ENCODE measurements around the gene ARPC1A. TPM values are rescaled to one million over a fixed set of nuclear protein-coding genes. Genes with fewer than 3 reads are reported as not detected.
"Not testable (repeated sequence)": the region's sequence is repeated elsewhere in the genome, so short reads cannot be mapped to it uniquely, and the experiment has no call there.

ARPC1A gene
- total RNA-seq, 4 donors from 2014 or later: 98.1 to 169 (median 140) TPM

- 8% methylated on average over 7 of the region's 7 CpGs for WGBS
- Histone ChIP-seq H3K9me3 (no peaks in the 10 kb centered on the region), H3K4me3 (peak overlapping the region; percentile 31), H3K4me1 (peaks cover 60% of the 10 kb centered on the region), H3K27ac (peak overlapping the region; percentile 69), H3K27me3 (no peaks in the 10 kb centered on the region), H3K36me3 (peaks cover 8% of the 10 kb centered on the region)
- DNase-seq (ENCODE audit: low spot score in 2 of 2): peak in 1 of 2 donors; percentile 86
- TF ChIP-seq POLR2A (IDR thresholded peaks at IDR 0.05): no peak
- TF ChIP-seq EP300 (IDR thresholded peaks at IDR 0.05): no peak
- no peak for TF ChIP-seq POLR2AphosphoS5 (IDR thresholded peaks at IDR 0.05)
- TF ChIP-seq CTCF (IDR thresholded peaks at IDR 0.05): no peak
Observed at GRCh38 chr7:99379043-99379577, 53.4 kb downstream of the ARPC1A start.

- Histone ChIP-seq H3K4me1 (peaks cover 54% of the 10 kb centered on the region), H3K27ac (peak overlapping the region; percentile 69), H3K4me3 (peak overlapping the region; percentile 31)
- H3K36me3 ChIP-seq; H3K27me3 ChIP-seq; H3K9me3 ChIP-seq; DNase-seq (ENCODE audit: low spot score in 2 of 2): not testable (repeated sequence)
- WGBS: 24% methylated on average over 7 of the region's 7 CpGs
Observed at GRCh38 chr7:99379693-99380031, 54.0 kb downstream of the ARPC1A start.

DNA sequence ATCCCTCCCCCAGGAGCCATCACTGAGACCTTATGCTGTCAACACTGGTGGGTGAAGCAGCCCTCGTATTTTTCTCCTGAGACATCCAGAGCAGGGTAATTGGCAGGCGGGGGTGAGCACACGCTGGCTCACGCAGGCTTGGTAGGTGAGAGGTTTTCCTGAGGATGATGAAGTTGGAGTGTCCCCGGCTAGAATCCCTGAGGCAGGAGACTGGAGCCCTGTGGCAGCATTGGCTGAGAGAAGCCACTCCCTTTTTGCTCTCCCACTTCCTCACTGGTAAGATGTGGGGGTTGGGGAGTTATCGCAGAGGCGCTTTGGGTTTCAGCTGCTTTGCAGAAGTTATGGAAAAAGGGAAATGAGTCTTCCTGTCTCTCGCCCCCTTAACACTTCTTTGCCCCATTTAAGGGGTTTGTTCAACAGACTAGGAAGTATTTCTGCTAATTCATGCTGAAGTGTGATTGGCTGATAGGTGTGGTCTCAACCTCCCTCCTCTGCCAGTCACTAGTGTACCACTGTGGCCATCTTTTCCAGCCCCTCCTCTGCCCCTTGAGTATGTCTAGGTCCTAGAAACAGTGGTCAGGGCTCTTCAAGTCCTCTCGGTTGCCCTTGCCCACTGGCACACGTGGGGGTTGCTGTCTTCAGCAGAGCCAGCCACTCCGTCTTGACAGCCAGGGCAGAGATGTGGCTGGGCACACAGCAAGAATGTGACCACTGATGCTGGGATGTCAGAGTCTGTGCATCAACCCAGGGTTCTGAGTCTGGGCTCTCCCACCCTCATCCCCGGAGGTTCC is 54.5 kb downstream of the ARPC1A start:
- TF ChIP-seq POLR2A (IDR thresholded peaks at IDR 0.05) (no peak), CTCF (IDR thresholded peaks at IDR 0.05) (no peak), EP300 (IDR thresholded peaks at IDR 0.05) (no peak), POLR2AphosphoS5 (IDR thresholded peaks at IDR 0.05) (no peak)
- Histone ChIP-seq H3K4me3 (peak overlapping the region; percentile 31), H3K36me3 (peaks cover 8% of the 10 kb centered on the region)

DNA sequence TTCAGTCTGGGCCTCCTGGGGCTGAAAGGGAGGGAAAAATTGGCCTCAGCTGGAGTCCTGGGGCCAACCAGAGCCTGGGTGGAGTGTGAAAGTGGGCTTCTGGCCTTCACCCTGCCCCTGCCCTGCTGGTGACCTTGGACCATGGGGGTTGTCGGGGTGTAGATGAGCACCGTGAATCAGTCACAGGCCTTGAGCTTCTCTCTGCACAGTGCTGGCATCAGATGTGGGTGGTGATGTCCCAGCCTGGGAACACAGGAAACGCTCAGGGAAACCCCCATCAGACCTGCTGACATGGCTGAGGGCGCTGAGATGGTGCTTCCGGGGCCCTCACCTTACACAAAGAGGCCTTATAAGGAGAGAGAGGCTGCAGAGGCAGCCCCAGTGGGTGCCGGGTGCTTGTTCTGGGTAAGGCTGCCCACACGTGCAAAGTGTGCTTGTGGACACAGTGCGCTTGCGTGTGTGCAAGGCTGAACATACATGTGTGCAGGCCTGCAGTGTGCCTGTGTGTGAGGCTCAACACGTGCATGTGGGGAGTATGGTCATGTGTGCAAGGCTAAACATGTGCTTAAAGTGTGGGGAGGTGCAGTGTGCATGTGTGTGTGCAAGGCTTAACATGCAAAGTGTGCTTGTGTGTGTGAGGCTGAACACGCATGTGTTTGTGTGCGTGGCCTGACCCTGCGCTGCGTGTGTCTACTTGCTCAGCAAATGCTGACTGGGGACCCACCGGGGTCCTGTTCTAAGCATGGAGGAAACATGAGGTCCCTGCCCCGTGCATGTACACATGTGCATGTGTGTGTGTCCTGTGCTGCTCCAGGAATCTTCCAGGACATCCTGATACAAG is 55.3 kb downstream of the ARPC1A start:
- Histone ChIP-seq H3K27ac (peak overlapping the region; percentile 69), H3K4me3 (peak overlapping the region; percentile 31), H3K4me1 (peaks cover 41% of the 10 kb centered on the region), H3K9me3 (no peaks in the 10 kb centered on the region), H3K36me3 (peaks cover 15% of the 10 kb centered on the region), H3K27me3 (no peaks in the 10 kb centered on the region)
- 57% methylated on average over 9 of the region's 16 CpGs for WGBS
- no peak for DNase-seq (ENCODE audit: low spot score in 2 of 2)
- TF ChIP-seq CTCF (IDR thresholded peaks at IDR 0.05): no peak
- TF ChIP-seq EP300 (IDR thresholded peaks at IDR 0.05): no peak
- TF ChIP-seq POLR2AphosphoS5 (IDR thresholded peaks at IDR 0.05): no peak
- TF ChIP-seq POLR2A (IDR thresholded peaks at IDR 0.05): no peak

More for the DNA sequence above, 54.5 kb downstream of the ARPC1A start:
- Histone ChIP-seq H3K27me3 (no peaks in the 10 kb centered on the region), H3K9me3 (no peaks in the 10 kb centered on the region), H3K4me1 (peaks cover 49% of the 10 kb centered on the region), H3K27ac (peak overlapping the region; percentile 69)
- WGBS: 36% methylated on average over 10 of the region's 12 CpGs
- DNase-seq (ENCODE audit: low spot score in 2 of 2): no peak

DNA sequence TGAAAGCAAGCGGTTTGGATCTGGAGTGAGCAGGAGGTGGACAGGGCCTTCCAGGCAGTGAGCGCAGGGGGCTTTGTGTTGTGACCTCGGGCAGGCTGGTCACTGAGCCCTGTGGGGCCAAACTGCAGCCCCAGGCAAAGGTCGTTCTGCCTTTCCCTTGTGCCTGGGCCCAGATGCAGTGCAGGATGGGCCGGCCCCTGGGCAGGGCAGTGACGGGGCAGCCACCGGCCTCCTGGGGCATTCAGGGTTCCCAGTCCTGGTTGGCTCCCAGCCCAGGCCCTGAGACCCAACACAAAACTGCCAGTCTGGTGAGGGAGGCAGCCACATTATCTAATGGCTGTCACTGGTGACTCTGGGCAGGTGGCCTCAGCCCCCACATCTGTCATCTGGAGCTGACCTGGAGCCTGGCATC is 56.0 kb downstream of the ARPC1A start:
- no peaks in the 10 kb centered on the region for H3K27me3 ChIP-seq
- DNase-seq (ENCODE audit: low spot score in 2 of 2): no peak
- peaks cover 39% of the 10 kb centered on the region for H3K4me1 ChIP-seq
- H3K9me3 ChIP-seq: no peaks in the 10 kb centered on the region
- peaks cover 21% of the 10 kb centered on the region for H3K36me3 ChIP-seq
- WGBS: 78% methylated on average over 4 of the region's 7 CpGs
- TF ChIP-seq POLR2AphosphoS5 (IDR thresholded peaks at IDR 0.05): no peak
- no peak for TF ChIP-seq EP300 (IDR thresholded peaks at IDR 0.05)
- no peak for TF ChIP-seq POLR2A (IDR thresholded peaks at IDR 0.05)
- no peak for TF ChIP-seq CTCF (IDR thresholded peaks at IDR 0.05)
- no peak overlapping the region for H3K4me3 ChIP-seq
- H3K27ac ChIP-seq: no peak overlapping the region

All from suprapubic skin (tissue), 4 donors.